GM19023 (cell line): ENCODE results near the gene CDC34.

Experiments used
- ATAC-seq: cut with Tn5 transposase; IDR thresholded peaks from one replicate; pipeline ENCODE4 v1.9.1; 2021; ENCODE audit warnings: mild to moderate bottlenecking, moderate library complexity; ENCODE audit not compliant: unreplicated experiment

The CDC34 gene

GRCh38 chr19:585551-586110 is 54.1 kb downstream of the CDC34 start:
- no peak for ATAC-seq

GRCh38 chr19:588093-588740 is 56.7 kb downstream of the CDC34 start:
- ATAC-seq, result no peak

DNA sequence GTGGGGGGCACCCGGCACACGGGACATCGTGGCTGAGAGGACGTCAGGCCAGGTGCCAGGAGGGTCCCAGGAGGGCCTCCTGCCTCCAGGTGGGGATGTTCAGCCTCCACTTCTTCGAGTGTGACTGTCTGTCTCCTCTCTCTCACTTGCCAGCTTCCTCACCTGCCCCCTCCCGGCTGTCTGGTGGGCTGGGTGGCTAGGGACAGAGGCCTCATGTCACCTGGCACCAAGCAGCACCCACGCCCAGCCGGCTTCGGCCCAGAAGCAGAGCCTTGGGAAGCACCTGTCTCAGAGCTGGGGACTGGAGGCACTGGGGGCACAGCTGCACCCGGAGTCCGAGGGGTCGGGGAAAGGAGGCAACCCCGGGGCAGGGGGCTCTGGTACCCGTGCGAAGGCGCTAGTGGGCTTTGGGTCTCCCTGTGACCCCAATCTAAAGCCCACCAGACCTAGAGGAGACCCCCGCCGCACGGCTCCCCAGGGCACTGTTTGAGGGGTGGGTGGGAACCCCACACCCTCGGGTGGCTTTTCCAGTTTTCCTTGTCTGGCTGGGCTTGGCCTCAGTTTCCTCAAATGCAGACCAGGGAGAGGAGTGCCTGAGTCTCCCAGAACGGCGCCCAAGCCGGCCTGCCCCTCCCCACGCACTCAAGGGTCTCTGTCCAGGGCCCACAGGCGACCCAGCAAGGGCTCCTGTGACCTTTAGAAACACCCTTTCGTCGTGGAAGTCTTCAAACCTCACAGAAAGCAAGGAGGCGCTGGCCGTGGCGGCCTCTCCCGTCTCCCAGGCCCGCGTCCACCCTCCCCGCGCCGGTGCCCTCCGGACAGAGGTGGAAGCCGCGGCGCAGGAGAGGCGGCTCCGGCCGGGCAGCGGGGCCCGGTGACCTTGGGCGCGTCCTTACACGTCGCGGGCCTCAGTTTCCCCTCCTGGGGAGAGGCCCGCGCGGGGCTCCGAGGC is 57.5 kb downstream of the CDC34 start:
- no peak for ATAC-seq

- no peak for ATAC-seq
These were observed 58.3 kb downstream of the CDC34 start, which contains the start of gene HCN2 for GRCh38 chr19:589693-590395. Gene HCN2, plus strand, starts transcription at chr19:589881. Its CDS starts 65 bp downstream, at chr19:589946.

DNA sequence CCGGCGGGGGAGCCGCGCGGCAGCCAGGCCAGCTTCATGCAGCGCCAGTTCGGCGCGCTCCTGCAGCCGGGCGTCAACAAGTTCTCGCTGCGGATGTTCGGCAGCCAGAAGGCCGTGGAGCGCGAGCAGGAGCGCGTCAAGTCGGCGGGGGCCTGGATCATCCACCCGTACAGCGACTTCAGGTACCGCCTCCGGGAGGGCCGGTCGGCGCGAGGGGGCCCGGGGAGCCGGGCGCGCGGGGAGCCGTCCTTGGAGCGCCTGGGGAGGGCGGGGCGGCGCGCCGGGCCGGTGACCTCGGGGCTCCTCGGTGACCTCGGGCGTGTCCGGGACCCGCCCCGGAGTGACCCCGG is 58.8 kb downstream of the CDC34 start:
- ATAC-seq, result no peak

DNA sequence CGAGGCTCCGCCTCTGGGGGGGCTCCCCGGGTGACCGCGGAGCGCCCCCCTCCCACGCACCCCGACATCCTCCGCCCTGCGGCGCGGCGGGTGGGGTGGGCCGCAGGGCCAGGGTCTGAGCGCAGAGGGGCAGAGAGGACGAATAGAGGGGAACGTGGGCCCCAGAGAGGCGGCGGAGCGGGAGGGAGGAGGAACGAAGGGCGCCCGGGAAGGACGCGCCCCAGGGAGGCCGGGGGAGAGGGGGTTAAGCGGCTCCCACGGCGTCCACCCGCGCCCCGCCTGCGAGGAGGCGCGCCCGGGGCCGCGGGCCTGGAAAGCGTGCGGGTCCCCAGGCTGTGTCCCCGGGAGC is 59.2 kb downstream of the CDC34 start:
- ATAC-seq, result no peak

GRCh38 chr19:591099-591958 is 59.8 kb downstream of the CDC34 start:
- no peak for ATAC-seq
